Activated CD4-positive, alpha-beta T cell treated with anti-CD3 and anti-CD28 coated beads, Interleukin-2, amount 10 ng/mL, durations not matched to agents 24 days and 14 days (primary cell): ENCODE results near the gene LZTS2. TPM values are rescaled to one million over a fixed set of nuclear protein-coding genes. Genes with fewer than 3 reads are reported as not detected.

ENCODE experiments used
- DNase-seq: peaks from one replicate; pipeline ENCODE4 v3.0.0; 2022
- H3K27ac Mint-ChIP-seq: one replicate; pipeline ENCODE4 v1.8.0; 2022; ENCODE audit warnings: mild to moderate bottlenecking, mixed read lengths
- H3K27me3 Mint-ChIP-seq: one replicate; pipeline ENCODE4 v1.8.0; 2022; ENCODE audit warnings: mixed read lengths
- H3K36me3 Mint-ChIP-seq: one replicate; pipeline ENCODE4 v1.8.0; 2022; ENCODE audit warnings: low read depth, mild to moderate bottlenecking, mixed read lengths
- H3K4me1 Mint-ChIP-seq: one replicate; pipeline ENCODE4 v1.8.0; 2021; ENCODE audit warnings: mixed read lengths
- H3K4me3 Mint-ChIP-seq: one replicate; pipeline ENCODE4 v1.8.0; 2022; ENCODE audit warnings: mild to moderate bottlenecking, moderate library complexity, mixed read lengths
- H3K9me3 Mint-ChIP-seq: one replicate; pipeline ENCODE4 v1.8.0; 2021; ENCODE audit warnings: mixed read lengths
- intact Hi-C: fragments of 100-400 bp; cut with micrococcal nuclease; formaldehyde crosslinking; loops from one replicate; pipeline ENCODE4 v1.15.1; 2023
- total RNA-seq: library from RNA; stranded (reverse); gene quantifications from 2 replicates; pipeline ENCODE4 v1.2.3, GENCODE V29; 2022

The LZTS2 gene
- total RNA-seq, 1 donor from 2014 or later = 21.8 TPM

DNA sequence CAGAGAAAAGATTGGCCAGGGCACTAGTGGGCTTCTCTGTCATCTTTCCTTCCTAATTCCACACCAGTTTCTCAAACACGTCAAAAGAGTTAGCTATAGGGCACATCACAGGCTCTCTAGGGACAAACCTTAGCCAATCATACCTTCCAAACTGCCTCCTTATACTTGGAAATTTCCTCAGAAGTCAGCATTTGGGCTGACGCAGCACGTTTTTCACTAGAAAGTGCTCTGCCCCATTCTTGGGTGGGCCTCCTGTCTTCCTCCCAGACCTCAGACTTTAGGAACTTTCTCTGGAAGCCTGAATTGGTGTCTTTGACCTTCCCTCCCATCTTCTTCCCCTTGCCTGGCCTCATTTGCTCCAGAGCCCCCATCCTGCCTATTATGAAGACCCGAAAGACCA, 42.5 kb downstream of the LZTS2 start:
- Mint-ChIP-seq H3K4me3 (peak overlapping the region; percentile 97), H3K27me3 (peaks cover 25% of the 10 kb centered on the region), H3K27ac (peak overlapping the region; percentile 56), H3K9me3 (no peaks in the 10 kb centered on the region), H3K4me1 (peaks cover 19% of the 10 kb centered on the region), H3K36me3 (peaks cover 25% of the 10 kb centered on the region)
- intact Hi-C loops = loop anchor here (1.0 to 10.0 kb wide), 4 partner anchors 10 to 173 kb away; no protein-coding TSS in a partner anchor
- DNase-seq = no peak

DNA sequence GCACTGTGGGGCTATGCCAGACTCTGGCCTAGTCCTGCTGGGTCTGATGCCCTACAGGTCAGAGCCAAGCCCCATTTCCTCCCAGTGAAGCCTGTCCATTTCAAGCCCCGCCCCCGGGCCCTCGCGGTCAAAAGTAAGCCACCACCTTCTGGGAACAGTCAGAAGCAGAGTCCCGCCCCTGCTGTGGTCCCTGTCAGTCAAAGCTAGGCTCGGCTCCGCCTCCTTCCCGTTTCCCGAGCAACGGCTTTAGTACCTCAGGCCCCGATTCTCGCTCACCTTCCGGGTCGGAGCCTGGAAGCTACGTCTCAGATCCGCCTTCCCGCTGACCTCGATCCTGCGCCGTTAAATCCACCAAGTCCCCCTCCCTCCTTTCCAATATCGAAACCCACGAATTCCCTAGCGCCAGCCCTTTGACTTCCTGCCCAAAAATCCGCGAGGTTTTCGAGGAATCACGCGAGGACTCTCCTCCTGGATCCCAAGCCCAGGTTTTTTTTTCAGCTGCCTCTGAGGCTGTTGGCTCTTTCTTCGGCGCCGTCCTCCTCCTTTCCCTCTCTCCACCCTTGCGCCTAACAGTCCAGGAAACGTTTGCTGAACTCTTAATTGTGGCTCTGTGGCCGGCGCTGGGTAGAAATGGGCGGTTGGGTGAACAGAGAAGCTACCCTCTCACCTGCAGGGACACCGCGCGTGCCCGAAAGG, 43.2 kb downstream of the LZTS2 start:
- intact Hi-C loops = loop anchor here (1.0 to 10.0 kb wide), 4 partner anchors 11 to 172 kb away; no protein-coding TSS in a partner anchor
- Mint-ChIP-seq H3K4me1 (peaks cover 19% of the 10 kb centered on the region), H3K9me3 (no peaks in the 10 kb centered on the region), H3K27ac (peak overlapping the region; percentile 89), H3K36me3 (peaks cover 18% of the 10 kb centered on the region), H3K27me3 (peaks cover 32% of the 10 kb centered on the region), H3K4me3 (peak overlapping the region; percentile 97)
- peak; percentile 96 for DNase-seq

DNA sequence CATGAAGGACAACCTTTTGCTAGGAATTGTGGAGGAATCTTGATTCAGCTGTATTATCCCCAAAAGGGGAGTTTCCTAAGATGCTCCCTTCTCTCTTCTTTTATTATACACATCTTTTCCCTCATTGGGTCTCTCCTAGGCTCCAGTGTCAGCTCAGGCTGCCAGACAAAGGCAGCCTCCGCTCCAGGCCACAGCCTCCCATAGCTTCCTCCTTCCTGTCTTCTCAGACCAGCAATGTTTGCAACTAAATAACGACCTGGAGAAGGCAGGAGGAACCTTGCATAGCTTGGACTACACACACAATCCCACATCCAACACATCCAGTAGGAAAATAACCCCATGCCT, 43.7 kb downstream of the LZTS2 start:
- no peak for DNase-seq
- H3K27ac Mint-ChIP-seq = peak overlapping the region; percentile 56
- peak overlapping the region; percentile 97 for H3K4me3 Mint-ChIP-seq
- H3K4me1 Mint-ChIP-seq = peaks cover 20% of the 10 kb centered on the region
- no peaks in the 10 kb centered on the region for H3K9me3 Mint-ChIP-seq
- intact Hi-C loops = loop anchor here (5.0 to 10.0 kb wide), 2 partner anchors 99 to 171 kb away; no protein-coding TSS in a partner anchor
- peaks cover 36% of the 10 kb centered on the region for H3K27me3 Mint-ChIP-seq
- H3K36me3 Mint-ChIP-seq = peaks cover 13% of the 10 kb centered on the region

DNA sequence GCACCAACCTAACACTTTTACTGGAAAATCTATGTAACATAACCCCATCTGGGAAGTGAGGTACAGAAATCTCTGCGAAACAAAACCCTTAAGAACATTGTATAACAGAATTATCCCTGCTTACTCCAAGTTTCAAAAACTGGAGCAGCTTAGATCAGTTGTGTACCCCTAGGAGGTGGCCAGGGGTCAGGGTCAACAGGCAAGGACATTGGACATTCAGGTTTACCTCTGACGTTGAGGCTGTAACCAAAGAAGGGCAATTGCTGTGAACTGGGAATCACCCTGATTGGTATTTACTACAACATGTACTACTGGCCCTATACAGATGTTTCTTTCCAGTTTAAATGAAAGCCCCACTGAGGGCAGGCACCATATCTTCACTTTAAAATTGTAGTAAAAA, 44.5 kb downstream of the LZTS2 start:
- Mint-ChIP-seq H3K36me3 (peaks cover 6% of the 10 kb centered on the region), H3K27me3 (peaks cover 44% of the 10 kb centered on the region), H3K9me3 (no peaks in the 10 kb centered on the region), H3K4me3 (no peak overlapping the region), H3K27ac (no peak overlapping the region), H3K4me1 (peaks cover 22% of the 10 kb centered on the region)
- no peak for DNase-seq
- intact Hi-C loops = loop anchor here (5.0 to 10.0 kb wide), 2 partner anchors 98 to 171 kb away; no protein-coding TSS in a partner anchor

DNA sequence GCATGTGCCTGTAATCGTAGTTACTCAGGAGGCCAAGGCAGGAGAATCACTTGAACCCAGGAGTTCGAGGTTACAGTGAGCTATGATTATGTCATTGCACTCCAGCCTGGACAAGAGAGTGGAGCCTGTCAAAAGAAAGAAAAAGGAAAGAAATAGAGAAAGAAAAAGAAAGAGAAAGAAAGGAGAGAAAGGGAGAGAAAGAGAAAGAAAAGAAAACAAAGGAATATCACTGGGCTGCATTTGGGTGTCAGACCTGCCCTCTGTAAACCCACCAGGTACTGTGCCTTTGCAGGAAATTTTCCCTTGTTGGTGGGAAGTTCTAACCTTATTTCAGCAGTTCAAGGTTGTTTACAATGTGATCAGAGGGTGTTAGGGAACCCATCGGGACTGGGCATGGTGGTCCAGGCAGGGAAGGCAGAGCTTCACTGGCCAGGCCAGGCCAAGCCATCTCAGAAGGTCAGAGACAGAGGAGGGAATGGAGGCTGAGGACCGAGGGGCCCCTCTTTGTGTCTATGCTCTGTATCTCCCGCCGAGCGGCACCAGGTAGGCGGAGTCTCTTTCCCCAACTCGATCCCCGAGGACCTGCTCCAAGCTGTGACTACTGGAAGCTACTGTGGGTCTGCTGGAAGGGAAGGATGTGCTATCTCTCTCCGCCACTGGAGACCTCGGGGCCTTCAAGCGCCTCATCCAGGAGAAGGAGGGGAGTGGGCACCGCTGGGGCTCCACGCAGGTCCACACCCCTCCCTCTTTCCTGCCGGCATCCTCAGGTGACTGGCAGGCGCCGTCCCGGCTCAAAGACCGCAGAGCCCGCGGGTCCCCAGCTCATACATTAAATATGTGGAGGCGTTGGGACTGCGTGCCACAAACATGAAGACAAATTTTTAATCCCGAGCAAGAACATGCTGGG, 47.0 kb downstream of the LZTS2 start:
- DNase-seq = no peak

DNA sequence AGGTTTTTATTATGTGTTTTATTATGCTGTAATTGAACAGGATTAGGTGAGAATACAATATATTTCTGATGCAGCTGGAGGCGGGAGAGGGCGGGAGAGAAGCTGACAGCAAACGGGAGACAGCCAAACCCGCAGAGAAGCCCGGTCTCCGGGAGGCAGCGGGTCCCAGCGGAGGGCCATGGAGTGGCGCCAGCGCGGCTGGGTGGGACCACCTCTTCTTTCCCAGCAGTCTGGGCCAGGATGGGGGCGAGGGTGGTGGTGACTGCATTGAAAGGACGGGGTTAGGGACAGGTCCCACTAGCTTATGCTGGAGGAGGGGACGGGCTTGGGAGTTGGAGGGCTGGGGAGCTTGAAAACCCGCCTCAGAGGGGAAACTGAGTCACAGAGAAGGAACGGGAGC, 47.7 kb downstream of the LZTS2 start:
- Mint-ChIP-seq H3K4me3 (no peak overlapping the region), H3K9me3 (no peaks in the 10 kb centered on the region), H3K27ac (no peak overlapping the region), H3K4me1 (peaks cover 25% of the 10 kb centered on the region), H3K27me3 (peaks cover 60% of the 10 kb centered on the region), H3K36me3 (no peaks in the 10 kb centered on the region)
- no peak for DNase-seq
- intact Hi-C loops = loop anchor here (10.0 kb wide), 1 partner anchor 168 kb away; no protein-coding TSS in a partner anchor

More for the DNA sequence above, 47.0 kb downstream of the LZTS2 start:
- Mint-ChIP-seq H3K36me3 (no peaks in the 10 kb centered on the region), H3K27ac (no peak overlapping the region), H3K4me3 (no peak overlapping the region), H3K4me1 (peaks cover 26% of the 10 kb centered on the region), H3K9me3 (no peaks in the 10 kb centered on the region), H3K27me3 (peaks cover 60% of the 10 kb centered on the region)
- intact Hi-C loops = loop anchor here (10.0 kb wide), 1 partner anchor 168 kb away; no protein-coding TSS in a partner anchor

DNA sequence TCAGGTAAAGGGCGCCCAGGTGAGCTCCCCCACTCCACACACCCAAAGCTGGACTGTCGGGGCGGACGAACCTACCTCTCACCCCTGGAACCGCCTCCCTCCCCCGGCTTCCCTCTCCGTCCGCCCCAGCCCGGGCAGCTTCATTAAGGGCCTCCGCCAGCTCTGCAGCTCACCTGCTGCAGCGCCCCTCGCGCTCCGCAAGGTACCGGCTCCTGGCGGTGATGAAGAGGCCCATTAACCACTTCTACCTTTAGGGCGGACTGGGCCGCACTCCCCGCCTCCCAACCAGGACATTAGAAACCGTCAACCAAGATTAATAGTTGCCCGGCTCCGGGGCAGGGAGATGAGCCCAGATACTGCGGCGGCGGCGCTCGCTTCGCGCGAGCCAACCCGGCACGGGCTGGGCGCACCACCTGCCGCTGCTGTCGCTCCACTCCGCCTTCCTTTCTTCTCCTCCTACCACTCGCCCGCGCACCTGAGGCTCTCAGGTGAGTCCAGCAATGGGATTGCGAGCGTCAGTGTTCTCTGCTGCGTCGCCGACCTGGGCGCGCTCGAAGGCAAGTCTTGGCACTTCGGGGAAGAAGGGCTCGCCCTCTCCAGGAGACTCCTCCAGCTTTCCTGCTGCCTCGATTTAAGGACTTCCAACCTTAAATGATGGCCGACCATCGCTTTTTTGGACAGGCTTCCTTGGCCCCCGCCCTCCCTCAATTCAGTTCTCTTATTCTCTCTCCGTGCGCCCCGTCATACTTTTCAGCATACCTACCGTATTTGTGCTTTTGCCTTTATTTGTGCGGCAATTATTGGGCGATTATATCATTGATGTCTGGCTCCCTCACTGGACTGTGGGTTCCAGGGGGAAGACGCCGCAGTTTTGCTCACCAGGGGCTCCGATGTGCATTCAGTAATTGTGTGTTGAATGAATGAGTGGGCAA, 48.6 kb downstream of the LZTS2 start:
- intact Hi-C loops = loop anchor here (10.0 kb wide), 1 partner anchor 167 kb away; no protein-coding TSS in a partner anchor
- DNase-seq = no peak
- peaks cover 60% of the 10 kb centered on the region for H3K27me3 Mint-ChIP-seq
- no peaks in the 10 kb centered on the region for H3K36me3 Mint-ChIP-seq
- no peaks in the 10 kb centered on the region for H3K9me3 Mint-ChIP-seq
- no peak overlapping the region for H3K4me3 Mint-ChIP-seq
- peaks cover 17% of the 10 kb centered on the region for H3K4me1 Mint-ChIP-seq
- H3K27ac Mint-ChIP-seq = no peak overlapping the region

DNA sequence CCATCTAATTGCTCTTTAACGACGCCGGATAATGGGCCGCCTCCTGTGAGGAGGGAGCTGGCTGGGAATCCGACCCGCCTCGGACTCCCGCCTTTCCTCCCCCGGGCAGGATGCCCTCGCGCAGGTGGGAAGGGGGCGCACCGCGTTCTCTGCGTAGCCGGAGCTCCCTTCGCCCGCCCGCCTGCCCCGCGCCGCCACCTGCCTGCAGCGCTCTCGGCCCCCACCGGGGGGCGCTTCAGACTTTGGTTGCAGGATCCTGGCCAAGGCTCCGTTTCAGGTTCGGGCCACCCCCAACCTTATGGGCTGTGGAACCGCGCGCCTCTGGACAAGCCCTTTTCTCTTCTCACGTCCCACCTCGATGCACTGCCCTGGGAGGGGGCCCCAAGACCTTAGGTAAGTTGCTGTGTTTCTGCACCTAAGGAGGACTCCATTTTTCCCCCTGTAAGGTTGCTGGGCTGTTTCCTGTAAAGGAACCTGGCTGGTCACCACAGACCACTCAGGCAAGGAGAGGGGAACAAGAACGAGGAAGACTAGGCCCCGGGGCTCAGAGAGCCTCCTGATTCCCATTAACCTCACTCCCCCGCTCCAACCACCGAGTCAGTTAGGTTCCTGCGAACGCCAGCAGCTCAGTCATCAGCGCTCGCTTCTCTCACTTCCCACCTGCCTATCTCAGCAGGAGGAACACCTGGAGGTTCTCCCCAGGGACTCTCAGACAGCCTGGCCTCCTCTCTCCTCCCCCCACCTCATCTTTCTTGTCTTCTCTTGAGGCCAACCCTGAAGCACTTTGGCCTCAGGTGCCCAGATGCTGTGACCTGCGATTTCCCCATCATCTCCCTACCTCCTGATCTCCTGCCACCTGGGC, 50.8 kb downstream of the LZTS2 start:
- peaks cover 13% of the 10 kb centered on the region for H3K4me1 Mint-ChIP-seq
- peak; percentile 96 for DNase-seq
- peaks cover 51% of the 10 kb centered on the region for H3K27me3 Mint-ChIP-seq
- H3K9me3 Mint-ChIP-seq = no peaks in the 10 kb centered on the region
- peak overlapping the region; percentile 52 for H3K27ac Mint-ChIP-seq
- peaks cover 2% of the 10 kb centered on the region for H3K36me3 Mint-ChIP-seq
- H3K4me3 Mint-ChIP-seq = peak overlapping the region; percentile 64
- intact Hi-C loops = loop anchor here (1.0 kb wide), 1 partner anchor 18 kb away; no protein-coding TSS in a partner anchor

DNA sequence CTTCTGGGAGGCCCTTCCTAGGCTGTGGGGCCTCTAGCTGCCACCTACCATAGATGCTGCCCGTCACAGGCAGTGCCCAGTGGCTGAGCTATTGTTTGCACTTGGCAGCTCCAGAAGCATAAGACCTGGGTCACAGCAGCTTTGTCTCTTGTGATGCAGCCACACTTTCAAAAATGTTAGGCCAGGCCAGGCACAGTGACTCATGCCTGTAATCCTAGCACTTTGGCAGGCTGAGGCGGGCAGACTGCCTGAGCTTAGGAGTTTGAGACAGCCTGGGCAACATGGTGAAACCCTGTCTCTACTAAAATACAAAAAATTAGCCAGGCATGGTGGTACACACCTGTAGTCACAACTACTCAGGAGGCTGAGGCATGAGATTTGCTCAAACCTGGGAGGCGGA, 52.7 kb downstream of the LZTS2 start:
- Mint-ChIP-seq H3K9me3 (no peaks in the 10 kb centered on the region), H3K27ac (no peak overlapping the region), H3K27me3 (peaks cover 34% of the 10 kb centered on the region), H3K36me3 (peaks cover 5% of the 10 kb centered on the region), H3K4me1 (peaks cover 19% of the 10 kb centered on the region), H3K4me3 (no peak overlapping the region)
- intact Hi-C loops = no loop called here
- DNase-seq = no peak

DNA sequence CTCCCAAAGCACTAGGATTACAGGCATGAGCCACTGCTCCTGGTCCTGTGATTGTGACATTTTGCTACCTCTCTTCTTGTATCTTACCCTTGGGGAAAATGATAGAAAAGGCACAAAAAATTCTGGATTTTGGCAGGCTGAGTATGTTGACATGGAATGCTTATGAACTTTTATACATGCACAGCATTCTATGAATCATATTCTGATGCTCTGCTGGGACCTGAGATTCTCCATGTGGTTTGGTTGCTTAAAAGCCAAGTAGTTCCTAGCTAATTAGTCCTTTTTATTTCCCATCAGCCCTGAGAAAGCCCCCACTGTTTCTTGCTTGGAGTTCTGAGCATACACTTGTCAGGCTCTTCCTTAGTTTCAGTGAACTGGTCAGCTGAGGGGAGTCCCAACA, 53.9 kb downstream of the LZTS2 start:
- no peak for DNase-seq
- intact Hi-C loops = no loop called here
- H3K4me1 Mint-ChIP-seq = peaks cover 19% of the 10 kb centered on the region
- H3K27me3 Mint-ChIP-seq = peaks cover 22% of the 10 kb centered on the region
- H3K9me3 Mint-ChIP-seq = no peaks in the 10 kb centered on the region
- H3K36me3 Mint-ChIP-seq = peaks cover 5% of the 10 kb centered on the region
- H3K27ac Mint-ChIP-seq = no peak overlapping the region
- no peak overlapping the region for H3K4me3 Mint-ChIP-seq

DNA sequence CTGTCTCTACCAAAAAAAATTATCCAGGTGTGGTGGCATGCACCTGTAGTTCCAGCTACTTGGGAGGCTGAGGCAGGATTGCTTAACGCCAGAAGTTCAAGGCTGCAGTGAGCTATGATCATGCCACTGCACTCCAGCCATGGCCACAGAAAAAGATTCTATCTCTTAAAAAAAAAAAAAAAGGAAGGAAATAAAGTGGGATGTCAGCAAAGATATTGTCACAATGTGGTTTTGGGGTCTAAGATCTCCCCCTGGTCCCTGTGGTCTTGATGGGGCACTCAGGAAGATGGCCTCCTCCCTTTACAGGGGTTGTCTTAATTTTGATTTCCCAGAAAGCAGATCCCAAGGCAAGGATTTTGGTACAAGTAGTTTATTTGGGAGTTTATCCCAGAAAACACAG, 54.7 kb downstream of the LZTS2 start:
- Mint-ChIP-seq H3K27me3 (peaks cover 14% of the 10 kb centered on the region), H3K4me1 (peaks cover 23% of the 10 kb centered on the region), H3K36me3 (peaks cover 5% of the 10 kb centered on the region), H3K9me3 (no peaks in the 10 kb centered on the region), H3K27ac (no peak overlapping the region), H3K4me3 (no peak overlapping the region)
- intact Hi-C loops = no loop called here
- DNase-seq = no peak

DNA sequence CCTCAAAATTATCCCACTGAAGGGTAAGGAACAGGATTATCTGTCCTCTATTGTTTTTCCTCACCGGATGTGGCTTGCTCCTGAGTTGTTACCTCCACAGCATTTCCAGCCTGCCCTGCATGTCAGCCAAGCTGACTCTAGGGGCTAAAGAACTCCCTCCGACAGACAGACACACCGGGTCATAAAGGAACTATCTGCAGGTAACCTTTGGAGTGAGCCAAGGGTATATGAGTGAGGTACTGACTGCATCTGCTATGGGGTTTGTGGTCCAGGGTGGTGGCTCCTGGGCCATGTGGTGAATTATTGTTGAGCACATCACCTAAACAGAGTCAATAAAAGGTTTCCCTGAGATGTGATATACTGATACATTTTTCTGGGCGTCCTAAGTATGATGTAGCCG, 55.3 kb downstream of the LZTS2 start:
- intact Hi-C loops = no loop called here
- H3K36me3 Mint-ChIP-seq = peaks cover 5% of the 10 kb centered on the region
- H3K27ac Mint-ChIP-seq = no peak overlapping the region
- H3K4me1 Mint-ChIP-seq = peaks cover 26% of the 10 kb centered on the region
- peaks cover 9% of the 10 kb centered on the region for H3K27me3 Mint-ChIP-seq
- no peaks in the 10 kb centered on the region for H3K9me3 Mint-ChIP-seq
- DNase-seq = no peak
- H3K4me3 Mint-ChIP-seq = no peak overlapping the region
